HL-60 (cell line): ENCODE data around the gene CCDC9.
A peak's percentile ranks its signal among the peaks of the same experiment; 100 is the strongest.
"Not testable (repeated sequence)": the region's sequence is repeated elsewhere in the genome, so short reads cannot be mapped to it uniquely, and the experiment has no call there.

ENCODE experiments used
- DNase-seq, 2 experiments: peaks; one replicate each; pipeline ENCODE4 v3.0.0-alpha.2; 2010 to 2020; ENCODE audit warnings: low read depth in 1 of 2, low spot score in 1 of 2
- H3K27ac ChIP-seq: fragments of 250-450 bp; sonication (Bioruptor Pico); replicated peaks from 2 replicates; pipeline ENCODE4 v1.5.1; 2020; ENCODE audit warnings: mild to moderate bottlenecking, moderate library complexity
- H3K27me3 ChIP-seq: fragments of 250-450 bp; sonication (Bioruptor Pico); 2 replicates; pipeline ENCODE4 v1.5.1; 2021; ENCODE audit warnings: mild to moderate bottlenecking, moderate library complexity; ENCODE audit not compliant: insufficient read depth, poor library complexity, severe bottlenecking
- H3K4me3 ChIP-seq: replicated peaks from 2 replicates; pipeline ENCODE4 v1.5.1; 2011; ENCODE audit warnings: mild to moderate bottlenecking, control low read depth, low read length; ENCODE audit not compliant: insufficient read depth
- GABPA ChIP-seq: IDR thresholded peaks from 2 replicates; pipeline ENCODE4 v1.6.1; 2012; ENCODE audit warnings: low read depth
- POLR2AphosphoS5 ChIP-seq: IDR thresholded peaks from 2 replicates; pipeline ENCODE4 v1.6.1; 2012; ENCODE audit warnings: low read depth
- SPI1 ChIP-seq: IDR thresholded peaks from 2 replicates; pipeline ENCODE4 v1.6.1; 2012; ENCODE audit warnings: low read depth, mild to moderate bottlenecking, borderline replicate concordance
- TF ChIP-seq, protein P1 (sequence below): IDR thresholded peaks from one replicate; pipeline ENCODE4 v1.5.1; 2011; ENCODE audit warnings: low read length, control low read depth, inconsistent platforms; ENCODE audit not compliant: insufficient read depth
- TF ChIP-seq, protein P2 (sequence below): IDR thresholded peaks from 2 replicates; pipeline ENCODE4 v1.6.1; 2012; ENCODE audit warnings: low read depth; ENCODE audit not compliant: insufficient replicate concordance

CCDC9 gene

GRCh38 chr19:47247308-47247990 is 8.9 kb upstream of the CCDC9 start:
- DNase-seq, result peak; percentile 62 to 74
- Histone ChIP-seq H3K4me3 (no peak overlapping the region), H3K27me3 (peaks cover 3% of the 10 kb centered on the region), H3K27ac (no peak overlapping the region)
- TF ChIP-seq POLR2AphosphoS5, result no peak
- TF ChIP-seq, protein P1, sequence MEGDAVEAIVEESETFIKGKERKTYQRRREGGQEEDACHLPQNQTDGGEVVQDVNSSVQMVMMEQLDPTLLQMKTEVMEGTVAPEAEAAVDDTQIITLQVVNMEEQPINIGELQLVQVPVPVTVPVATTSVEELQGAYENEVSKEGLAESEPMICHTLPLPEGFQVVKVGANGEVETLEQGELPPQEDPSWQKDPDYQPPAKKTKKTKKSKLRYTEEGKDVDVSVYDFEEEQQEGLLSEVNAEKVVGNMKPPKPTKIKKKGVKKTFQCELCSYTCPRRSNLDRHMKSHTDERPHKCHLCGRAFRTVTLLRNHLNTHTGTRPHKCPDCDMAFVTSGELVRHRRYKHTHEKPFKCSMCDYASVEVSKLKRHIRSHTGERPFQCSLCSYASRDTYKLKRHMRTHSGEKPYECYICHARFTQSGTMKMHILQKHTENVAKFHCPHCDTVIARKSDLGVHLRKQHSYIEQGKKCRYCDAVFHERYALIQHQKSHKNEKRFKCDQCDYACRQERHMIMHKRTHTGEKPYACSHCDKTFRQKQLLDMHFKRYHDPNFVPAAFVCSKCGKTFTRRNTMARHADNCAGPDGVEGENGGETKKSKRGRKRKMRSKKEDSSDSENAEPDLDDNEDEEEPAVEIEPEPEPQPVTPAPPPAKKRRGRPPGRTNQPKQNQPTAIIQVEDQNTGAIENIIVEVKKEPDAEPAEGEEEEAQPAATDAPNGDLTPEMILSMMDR, result peak; percentile 82

DNA sequence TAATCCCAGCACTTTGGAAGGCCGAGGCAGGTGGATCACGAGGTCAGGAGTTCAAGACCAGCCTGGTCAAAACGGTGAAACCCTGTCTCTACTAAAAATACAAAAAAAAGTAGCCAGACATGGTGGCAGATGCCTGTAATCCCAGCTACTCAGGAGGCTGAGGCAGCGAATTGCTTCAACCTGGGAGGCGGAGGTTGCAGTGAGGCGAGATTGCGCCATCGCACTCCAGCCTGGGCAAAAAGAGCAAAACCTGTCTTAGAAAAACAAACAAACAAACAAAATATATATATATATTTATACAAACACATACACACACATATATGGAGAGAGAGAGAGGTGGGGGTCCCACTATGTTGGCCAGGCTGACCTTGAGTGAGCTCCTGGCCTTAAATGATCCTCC is 3.3 kb upstream of the CCDC9 start:
- not testable (repeated sequence) for DNase-seq, H3K4me3 ChIP-seq, H3K27me3 ChIP-seq, H3K27ac ChIP-seq

GRCh38 chr19:47253467-47253881 is 2.9 kb upstream of the CCDC9 start:
- no peak overlapping the region for H3K27ac ChIP-seq
- TF ChIP-seq, protein P1, result no peak
- TF ChIP-seq SPI1, result no peak
- TF ChIP-seq, protein P2, sequence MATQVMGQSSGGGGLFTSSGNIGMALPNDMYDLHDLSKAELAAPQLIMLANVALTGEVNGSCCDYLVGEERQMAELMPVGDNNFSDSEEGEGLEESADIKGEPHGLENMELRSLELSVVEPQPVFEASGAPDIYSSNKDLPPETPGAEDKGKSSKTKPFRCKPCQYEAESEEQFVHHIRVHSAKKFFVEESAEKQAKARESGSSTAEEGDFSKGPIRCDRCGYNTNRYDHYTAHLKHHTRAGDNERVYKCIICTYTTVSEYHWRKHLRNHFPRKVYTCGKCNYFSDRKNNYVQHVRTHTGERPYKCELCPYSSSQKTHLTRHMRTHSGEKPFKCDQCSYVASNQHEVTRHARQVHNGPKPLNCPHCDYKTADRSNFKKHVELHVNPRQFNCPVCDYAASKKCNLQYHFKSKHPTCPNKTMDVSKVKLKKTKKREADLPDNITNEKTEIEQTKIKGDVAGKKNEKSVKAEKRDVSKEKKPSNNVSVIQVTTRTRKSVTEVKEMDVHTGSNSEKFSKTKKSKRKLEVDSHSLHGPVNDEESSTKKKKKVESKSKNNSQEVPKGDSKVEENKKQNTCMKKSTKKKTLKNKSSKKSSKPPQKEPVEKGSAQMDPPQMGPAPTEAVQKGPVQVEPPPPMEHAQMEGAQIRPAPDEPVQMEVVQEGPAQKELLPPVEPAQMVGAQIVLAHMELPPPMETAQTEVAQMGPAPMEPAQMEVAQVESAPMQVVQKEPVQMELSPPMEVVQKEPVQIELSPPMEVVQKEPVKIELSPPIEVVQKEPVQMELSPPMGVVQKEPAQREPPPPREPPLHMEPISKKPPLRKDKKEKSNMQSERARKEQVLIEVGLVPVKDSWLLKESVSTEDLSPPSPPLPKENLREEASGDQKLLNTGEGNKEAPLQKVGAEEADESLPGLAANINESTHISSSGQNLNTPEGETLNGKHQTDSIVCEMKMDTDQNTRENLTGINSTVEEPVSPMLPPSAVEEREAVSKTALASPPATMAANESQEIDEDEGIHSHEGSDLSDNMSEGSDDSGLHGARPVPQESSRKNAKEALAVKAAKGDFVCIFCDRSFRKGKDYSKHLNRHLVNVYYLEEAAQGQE, result no peak
- TF ChIP-seq GABPA, result no peak
- no peak for TF ChIP-seq POLR2AphosphoS5
- no peak overlapping the region for H3K4me3 ChIP-seq
- H3K27me3 ChIP-seq, result no peaks in the 10 kb centered on the region
- no peak for DNase-seq

DNA sequence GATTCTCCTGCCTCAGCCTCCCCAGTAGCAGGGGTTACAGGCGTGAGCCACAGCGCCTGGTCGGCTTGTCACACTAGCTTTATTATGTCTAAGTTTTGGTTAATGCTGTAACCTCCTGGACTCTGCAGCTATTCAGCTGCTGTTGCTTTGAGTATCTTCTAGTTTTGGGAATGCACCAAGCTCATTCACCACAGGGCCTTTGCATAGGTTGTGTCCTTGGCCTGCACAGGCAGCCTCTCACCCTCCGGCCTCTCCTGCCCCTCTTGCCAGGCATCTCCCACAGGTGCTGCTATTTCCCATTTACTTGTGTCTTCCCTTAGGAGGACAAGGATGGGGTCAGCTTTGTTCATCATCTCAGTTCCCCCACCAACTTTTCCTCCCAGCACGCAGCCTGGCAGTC is 2.4 kb upstream of the CCDC9 start:
- DNase-seq, result no peak
- H3K4me3 ChIP-seq, result no peak overlapping the region
- no peak overlapping the region for H3K27ac ChIP-seq
- TF ChIP-seq, protein P1, result no peak
- TF ChIP-seq GABPA (no peak), POLR2AphosphoS5 (no peak), SPI1 (no peak)
- TF ChIP-seq, protein P2, result no peak
- H3K27me3 ChIP-seq, result no peaks in the 10 kb centered on the region
